Caco-2 (cell line): ENCODE measurements around the gene COQ10B. TPM values are rescaled to one million over a fixed set of nuclear protein-coding genes. Genes with fewer than 3 reads are reported as not detected.

ENCODE experiments used
- BruUV-seq: library from RNA; stranded (reverse); fragments of 400-500 nt; replicated peaks from 2 replicates; lab custom pipeline; 2021; lab: Mats Ljungman, UMichigan
- CTCF ChIA-PET: fragments of 300-600 bp; sonication (Branson Sonifier 250); formaldehyde crosslinking; loops from one replicate; lab custom pipeline; 2022; ENCODE audit warnings: antibody characterized with exemption; lab: Charles Lee
- POLR2A ChIA-PET: fragments of 300-600 bp; sonication (Branson Sonifier 250); formaldehyde crosslinking; loops from one replicate; lab custom pipeline; 2022; ENCODE audit warnings: antibody characterized with exemption; lab: Charles Lee
- DNase-seq, 2 experiments: peaks; one replicate each; pipeline versions ENCODE4 v3.0.0 to v3.0.0-alpha.2; 2020 to 2022
- H3K27me3 ChIP-seq: replicated peaks from 2 replicates; pipeline ENCODE4 v1.6.0; 2011; ENCODE audit warnings: low read length; ENCODE audit not compliant: control insufficient read depth, insufficient read depth
- H3K36me3 ChIP-seq: 2 replicates; pipeline ENCODE4 v1.5.1; 2011; ENCODE audit warnings: low read length; ENCODE audit not compliant: control insufficient read depth, insufficient read depth
- H3K4me1 ChIP-seq: fragments of 250-450 bp; sonication (Bioruptor Pico); 2 replicates; pipeline ENCODE4 v1.5.1; 2020; ENCODE audit warnings: mild to moderate bottlenecking
- H3K4me3 ChIP-seq: 2 replicates; pipeline ENCODE4 v1.5.1; 2011; ENCODE audit warnings: low read depth, mild to moderate bottlenecking, control low read depth, low read length
- H3K9me3 ChIP-seq: fragments of 250-450 bp; sonication (Bioruptor Pico); 2 replicates; pipeline ENCODE4 v1.5.1; 2020; ENCODE audit warnings: mild to moderate bottlenecking, moderate library complexity
- H3K27ac Mint-ChIP-seq: one replicate; pipeline ENCODE4 v1.8.0; 2022; ENCODE audit warnings: mixed read lengths; ENCODE audit not compliant: unreplicated experiment
- H3K27me3 Mint-ChIP-seq: one replicate; pipeline ENCODE4 v1.8.0; 2022; ENCODE audit warnings: mixed read lengths; ENCODE audit not compliant: insufficient read depth, unreplicated experiment
- H3K36me3 Mint-ChIP-seq: one replicate; pipeline ENCODE4 v1.8.0; 2022; ENCODE audit warnings: mild to moderate bottlenecking, mixed read lengths; ENCODE audit not compliant: insufficient read depth, unreplicated experiment
- H3K4me1 Mint-ChIP-seq: one replicate; pipeline ENCODE4 v1.8.0; 2022; ENCODE audit warnings: low read depth, mixed read lengths; ENCODE audit not compliant: unreplicated experiment
- H3K4me3 Mint-ChIP-seq: one replicate; pipeline ENCODE4 v1.8.0; 2022; ENCODE audit warnings: mild to moderate bottlenecking, moderate library complexity, mixed read lengths; ENCODE audit not compliant: unreplicated experiment
- H3K9me3 Mint-ChIP-seq: one replicate; pipeline ENCODE4 v1.8.0; 2022; ENCODE audit warnings: mixed read lengths; ENCODE audit not compliant: unreplicated experiment
- CTCF ChIP-seq, 2 experiments: fragments of 200-600 bp in 1 of 2; IDR thresholded peaks; 1 replicate in 1 of 2; 2 replicates in 1 of 2; pipeline versions ENCODE4 v1.5.1 to v1.8.0; 2011 to 2022; ENCODE audit warnings: antibody characterized with exemption in 1 of 2, control low read depth in 1 of 2, inconsistent platforms in 1 of 2, low read depth in 1 of 2, low read length in 1 of 2, mild to moderate bottlenecking in 1 of 2, moderate library complexity in 1 of 2; ENCODE audit not compliant: insufficient read depth in 1 of 2, severe bottlenecking in 1 of 2, unreplicated experiment in 1 of 2
- intact Hi-C: fragments of 100-400 bp; cut with micrococcal nuclease; formaldehyde crosslinking; loops from one replicate; pipeline ENCODE4 v1.10.0; 2022; ENCODE audit not compliant: unreplicated experiment
- total RNA-seq: library from RNA; stranded (reverse); gene quantifications from 2 replicates; pipeline ENCODE4 v1.2.3, GENCODE V29; 2022

COQ10B gene
- total RNA-seq, 1 experiment from 2014 or later = 22.5 TPM

GRCh38 chr2:197464175-197464574 lies 10.8 kb downstream of the COQ10B start:
- no peak overlapping the region for H3K27ac Mint-ChIP-seq
- TF ChIP-seq CTCF (IDR thresholded peaks at IDR 0.05; ENCODE audit: insufficient read depth in 1 of 2, low read depth in 1 of 2, low read length in 1 of 2, severe bottlenecking in 1 of 2, unreplicated experiment in 1 of 2) = no peak
- BruUV-seq = no TSS peak
- Histone ChIP-seq H3K4me1 (peaks cover 18% of the 10 kb centered on the region), H3K27me3 (no peaks in the 10 kb centered on the region), H3K36me3 (no peaks in the 10 kb centered on the region; the same call in 1 of the 2 replicates), H3K4me3 (no peak overlapping the region), H3K9me3 (no peaks in the 10 kb centered on the region)
- no peaks in the 10 kb centered on the region for H3K9me3 Mint-ChIP-seq
- peaks cover 22% of the 10 kb centered on the region for H3K4me1 Mint-ChIP-seq
- peaks cover 54% of the 10 kb centered on the region for H3K36me3 Mint-ChIP-seq
- POLR2A ChIA-PET = interaction anchor here (1.0 to 1.8 kb wide), 2 partner anchors 11 to 36 kb away, joined by 7 to 9 read pairs; partner anchors contain the start of genes HSPD1 and HSPE1
- intact Hi-C loops = no loop called here
- CTCF ChIA-PET = no interaction called here
- no peaks in the 10 kb centered on the region for H3K27me3 Mint-ChIP-seq
- no peak overlapping the region for H3K4me3 Mint-ChIP-seq
- no peak for DNase-seq

GRCh38 chr2:197472166-197472565 lies 18.8 kb downstream of the COQ10B start:
- BruUV-seq = no TSS peak
- TF ChIP-seq CTCF (IDR thresholded peaks at IDR 0.05; ENCODE audit: insufficient read depth in 1 of 2, low read depth in 1 of 2, low read length in 1 of 2, severe bottlenecking in 1 of 2, unreplicated experiment in 1 of 2) = no peak
- Mint-ChIP-seq H3K9me3 (no peaks in the 10 kb centered on the region), H3K4me1 (no peaks in the 10 kb centered on the region), H3K4me3 (no peak overlapping the region), H3K27me3 (no peaks in the 10 kb centered on the region), H3K36me3 (peaks cover 47% of the 10 kb centered on the region), H3K27ac (no peak overlapping the region)
- Histone ChIP-seq H3K4me3 (no peak overlapping the region), H3K9me3 (no peaks in the 10 kb centered on the region; the same call in 1 of the 2 replicates), H3K36me3 (no peaks in the 10 kb centered on the region; the same call in 1 of the 2 replicates), H3K27me3 (no peaks in the 10 kb centered on the region), H3K4me1 (no peaks in the 10 kb centered on the region)
- intact Hi-C loops = no loop called here
- POLR2A ChIA-PET = no interaction called here
- DNase-seq = no peak
- CTCF ChIA-PET = no interaction called here

- no peak for DNase-seq
- BruUV-seq = no TSS peak
- H3K4me3 ChIP-seq = no peak overlapping the region
- Mint-ChIP-seq H3K4me1 (no peaks in the 10 kb centered on the region), H3K4me3 (no peak overlapping the region), H3K36me3 (peaks cover 40% of the 10 kb centered on the region), H3K9me3 (no peaks in the 10 kb centered on the region), H3K27ac (no peak overlapping the region), H3K27me3 (no peaks in the 10 kb centered on the region)
- intact Hi-C loops = no loop called here
- 0 out of 2 replicates have a peak, but pooled peaks cover 9% of the 10 kb centered on the region for H3K4me1 ChIP-seq
- no peak for TF ChIP-seq CTCF (IDR thresholded peaks at IDR 0.05; ENCODE audit: insufficient read depth in 1 of 2, low read depth in 1 of 2, low read length in 1 of 2, severe bottlenecking in 1 of 2, unreplicated experiment in 1 of 2)
- ChIA-PET CTCF (no interaction called here), POLR2A (no interaction called here)
- no peaks in the 10 kb centered on the region for H3K27me3 ChIP-seq
- H3K9me3 ChIP-seq = no peaks in the 10 kb centered on the region; the same call in 1 of the 2 replicates
- H3K36me3 ChIP-seq = no peaks in the 10 kb centered on the region; the same call in 1 of the 2 replicates
These were observed 24.4 kb downstream of the COQ10B start for GRCh38 chr2:197477797-197478196.
